SH-SY5Y (cell line): ENCODE measurements around the gene TFPI2.

Source experiments
- GATA2 ChIP-seq: IDR thresholded peaks from 2 replicates; pipeline ENCODE4 v1.6.1; 2011; ENCODE audit warnings: mild to moderate bottlenecking, low read depth, low read length
- GATA3 ChIP-seq: IDR thresholded peaks from 2 replicates; pipeline ENCODE4 v1.6.1; 2011; ENCODE audit warnings: low read depth, mild to moderate bottlenecking, low read length, moderate library complexity

DNA sequence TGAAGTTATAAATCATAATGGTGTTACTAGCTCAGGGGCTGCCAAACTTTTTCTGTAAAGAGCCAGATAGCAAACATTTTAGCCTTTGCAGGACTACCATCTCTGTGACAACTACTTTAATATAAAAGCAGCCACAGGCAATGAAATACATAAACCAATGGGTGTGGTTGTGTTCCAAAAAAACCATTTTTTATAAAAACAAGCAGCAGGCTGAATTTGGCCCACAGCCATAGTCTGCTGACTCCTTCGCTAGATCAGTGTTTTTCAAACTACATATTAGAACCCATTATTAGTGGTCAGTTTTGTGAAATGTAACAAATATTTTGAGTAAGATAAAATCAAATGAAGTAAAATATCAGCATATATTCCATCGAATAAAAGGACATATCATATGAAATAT lies 44.5 kb upstream of the TFPI2 start:
- TF ChIP-seq GATA2, result no peak
- TF ChIP-seq GATA3, result no peak
